Neural progenitor cell (in vitro differentiated cells): Measurements from ENCODE around the gene LINGO1. TPM values are rescaled to one million over a fixed set of nuclear protein-coding genes. Genes with fewer than 3 reads are reported as not detected.

ENCODE experiments used
- DNase-seq: peaks from one replicate; pipeline ENCODE4 v3.0.0-alpha.2; 2016; ENCODE audit warnings: low spot score
- H2AFZ ChIP-seq: fragments of 200-600 bp; sonication (generic); replicated peaks from 2 replicates; pipeline ENCODE4 v1.6.1; 2016; ENCODE audit warnings: antibody characterized with exemption
- H3F3A ChIP-seq: fragments of 200-600 bp; sonication (generic); 2 replicates; pipeline ENCODE4 v1.6.1; 2016; ENCODE audit warnings: antibody characterized with exemption, low read depth
- H3K27ac ChIP-seq: fragments of 200-600 bp; sonication (generic); 2 replicates; pipeline ENCODE4 v1.5.1; 2016; ENCODE audit warnings: mild to moderate bottlenecking
- H3K27me3 ChIP-seq: fragments of 200-600 bp; sonication (generic); 2 replicates; pipeline ENCODE4 v1.6.1; 2016; ENCODE audit warnings: mild to moderate bottlenecking, moderate library complexity
- H3K36me3 ChIP-seq: fragments of 200-600 bp; sonication (generic); 2 replicates; pipeline ENCODE4 v1.5.1; 2016
- H3K4me1 ChIP-seq: fragments of 200-600 bp; sonication (generic); 2 replicates; pipeline ENCODE4 v1.6.1; 2016; ENCODE audit warnings: mixed run types
- H3K4me2 ChIP-seq: fragments of 200-600 bp; sonication (generic); 2 replicates; pipeline ENCODE4 v1.6.1; 2016
- H3K4me3 ChIP-seq: fragments of 200-600 bp; sonication (generic); 2 replicates; pipeline ENCODE4 v1.5.1; 2016
- H3K79me2 ChIP-seq: fragments of 200-600 bp; sonication (generic); 2 replicates; pipeline ENCODE4 v1.6.1; 2016; ENCODE audit warnings: low read depth
- H3K9ac ChIP-seq: fragments of 200-600 bp; sonication (generic); 2 replicates; pipeline ENCODE4 v1.6.1; 2016
- H3K9me3 ChIP-seq: fragments of 200-600 bp; sonication (generic); 2 replicates; pipeline ENCODE4 v1.5.1; 2016; ENCODE audit warnings: low read depth
- H4K20me1 ChIP-seq: fragments of 200-600 bp; sonication (generic); 2 replicates; pipeline ENCODE4 v1.6.1; 2016; ENCODE audit warnings: low read depth
- H3K27ac Mint-ChIP-seq: 3 replicates; pipeline ENCODE4 v1.8.0; 2021; ENCODE audit warnings: mixed read lengths
- H3K27me3 Mint-ChIP-seq: 2 replicates; pipeline ENCODE4 v1.8.0; 2022; ENCODE audit warnings: low read depth, mild to moderate bottlenecking, inconsistent platforms, moderate library complexity, mixed read lengths; ENCODE audit not compliant: insufficient read depth
- H3K36me3 Mint-ChIP-seq: 3 replicates; pipeline ENCODE4 v1.8.0; 2021; ENCODE audit warnings: mixed read lengths
- H3K4me1 Mint-ChIP-seq: 3 replicates; pipeline ENCODE4 v1.8.0; 2021; ENCODE audit warnings: mixed read lengths
- H3K4me3 Mint-ChIP-seq: 3 replicates; pipeline ENCODE4 v1.8.0; 2021; ENCODE audit warnings: mild to moderate bottlenecking, moderate library complexity, mixed read lengths
- H3K9me3 Mint-ChIP-seq: 3 replicates; pipeline ENCODE4 v1.8.0; 2020; ENCODE audit warnings: mixed read lengths
- EZH2 ChIP-seq: fragments of 200-600 bp; sonication (generic); IDR thresholded peaks from 2 replicates; pipeline ENCODE4 v1.6.1; 2017; ENCODE audit warnings: antibody characterized with exemption, mild to moderate bottlenecking, moderate library complexity
- EZH2phosphoT487 ChIP-seq: fragments of 200-600 bp; sonication (generic); IDR thresholded peaks from 2 replicates; pipeline ENCODE4 v1.6.1; 2017; ENCODE audit warnings: antibody characterized with exemption
- total RNA-seq: library from RNA; depleted of rRNA; stranded (reverse); fragments of >200 nt; gene quantifications from 2 replicates; pipeline ENCODE4 v1.2.3, GENCODE V29; 2015; ENCODE audit warnings: low replicate concordance
- TF ChIP-seq, protein P1 (sequence below): fragments of 200-600 bp; sonication (generic); IDR thresholded peaks from 2 replicates; pipeline ENCODE4 v1.5.1; 2017; ENCODE audit warnings: antibody characterized with exemption, mild to moderate bottlenecking

LINGO1 gene
- total RNA-seq, 1 donor from 2014 or later, result 7.9 TPM

DNA sequence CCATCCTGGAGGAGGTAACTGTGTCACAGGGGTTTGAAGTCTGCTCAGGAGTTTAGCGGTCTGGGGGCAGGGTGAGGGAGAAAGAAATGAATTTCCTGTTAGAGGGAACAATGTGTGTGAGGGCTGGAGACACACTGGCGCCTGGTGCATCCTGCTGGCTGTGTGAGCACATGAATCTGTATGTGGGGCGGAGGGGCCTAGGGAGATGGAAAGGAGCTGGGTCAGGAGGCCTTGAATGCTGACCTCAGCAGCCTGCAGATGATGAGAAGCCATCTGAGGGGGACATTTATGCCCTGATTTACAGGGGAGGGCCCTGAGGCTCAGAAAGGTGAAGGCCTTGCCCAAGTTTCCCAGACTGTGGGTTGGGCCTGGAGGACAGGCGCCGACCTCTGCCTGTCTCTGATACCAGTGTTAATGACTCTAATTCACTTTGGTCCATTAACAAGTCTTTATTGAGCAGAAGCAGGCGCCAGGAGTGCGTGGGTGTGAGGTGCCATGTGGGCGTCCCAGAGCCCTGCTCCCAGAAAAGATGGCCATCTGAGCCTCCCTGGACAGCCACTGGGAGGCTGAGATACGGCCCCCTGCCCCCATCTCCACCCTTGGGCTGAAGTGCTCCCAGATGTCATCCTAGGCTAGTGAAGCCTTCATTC is 34.8 kb downstream of the LINGO1 start:
- H3K4me1 ChIP-seq, result peaks cover 16% of the 10 kb centered on the region
- H3K27ac ChIP-seq, result no peak overlapping the region
- H4K20me1 ChIP-seq, result no peaks in the 10 kb centered on the region
- no peaks in the 10 kb centered on the region for H3K79me2 ChIP-seq
- DNase-seq, result no peak
- H3K4me3 Mint-ChIP-seq, result no peak overlapping the region
- H3K27ac Mint-ChIP-seq, result peak overlapping the region; percentile 77
- no peak for TF ChIP-seq EZH2phosphoT487
- TF ChIP-seq, protein P1, sequence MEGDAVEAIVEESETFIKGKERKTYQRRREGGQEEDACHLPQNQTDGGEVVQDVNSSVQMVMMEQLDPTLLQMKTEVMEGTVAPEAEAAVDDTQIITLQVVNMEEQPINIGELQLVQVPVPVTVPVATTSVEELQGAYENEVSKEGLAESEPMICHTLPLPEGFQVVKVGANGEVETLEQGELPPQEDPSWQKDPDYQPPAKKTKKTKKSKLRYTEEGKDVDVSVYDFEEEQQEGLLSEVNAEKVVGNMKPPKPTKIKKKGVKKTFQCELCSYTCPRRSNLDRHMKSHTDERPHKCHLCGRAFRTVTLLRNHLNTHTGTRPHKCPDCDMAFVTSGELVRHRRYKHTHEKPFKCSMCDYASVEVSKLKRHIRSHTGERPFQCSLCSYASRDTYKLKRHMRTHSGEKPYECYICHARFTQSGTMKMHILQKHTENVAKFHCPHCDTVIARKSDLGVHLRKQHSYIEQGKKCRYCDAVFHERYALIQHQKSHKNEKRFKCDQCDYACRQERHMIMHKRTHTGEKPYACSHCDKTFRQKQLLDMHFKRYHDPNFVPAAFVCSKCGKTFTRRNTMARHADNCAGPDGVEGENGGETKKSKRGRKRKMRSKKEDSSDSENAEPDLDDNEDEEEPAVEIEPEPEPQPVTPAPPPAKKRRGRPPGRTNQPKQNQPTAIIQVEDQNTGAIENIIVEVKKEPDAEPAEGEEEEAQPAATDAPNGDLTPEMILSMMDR, result no peak
- TF ChIP-seq EZH2, result no peak
- H3K27me3 Mint-ChIP-seq, result peaks cover 10% of the 10 kb centered on the region
- H3K9me3 ChIP-seq, result no peaks in the 10 kb centered on the region
- no peaks in the 10 kb centered on the region for H3K36me3 Mint-ChIP-seq
- no peaks in the 10 kb centered on the region for H3K27me3 ChIP-seq
- no peak overlapping the region for H3K4me2 ChIP-seq
- H3K4me1 Mint-ChIP-seq, result peaks cover 43% of the 10 kb centered on the region
- no peaks in the 10 kb centered on the region for H3K36me3 ChIP-seq
- H3F3A ChIP-seq, result peaks cover 9% of the 10 kb centered on the region
- no peaks in the 10 kb centered on the region for H3K9me3 Mint-ChIP-seq
- no peak overlapping the region for H2AFZ ChIP-seq
- H3K9ac ChIP-seq, result no peak overlapping the region
- H3K4me3 ChIP-seq, result no peak overlapping the region

DNA sequence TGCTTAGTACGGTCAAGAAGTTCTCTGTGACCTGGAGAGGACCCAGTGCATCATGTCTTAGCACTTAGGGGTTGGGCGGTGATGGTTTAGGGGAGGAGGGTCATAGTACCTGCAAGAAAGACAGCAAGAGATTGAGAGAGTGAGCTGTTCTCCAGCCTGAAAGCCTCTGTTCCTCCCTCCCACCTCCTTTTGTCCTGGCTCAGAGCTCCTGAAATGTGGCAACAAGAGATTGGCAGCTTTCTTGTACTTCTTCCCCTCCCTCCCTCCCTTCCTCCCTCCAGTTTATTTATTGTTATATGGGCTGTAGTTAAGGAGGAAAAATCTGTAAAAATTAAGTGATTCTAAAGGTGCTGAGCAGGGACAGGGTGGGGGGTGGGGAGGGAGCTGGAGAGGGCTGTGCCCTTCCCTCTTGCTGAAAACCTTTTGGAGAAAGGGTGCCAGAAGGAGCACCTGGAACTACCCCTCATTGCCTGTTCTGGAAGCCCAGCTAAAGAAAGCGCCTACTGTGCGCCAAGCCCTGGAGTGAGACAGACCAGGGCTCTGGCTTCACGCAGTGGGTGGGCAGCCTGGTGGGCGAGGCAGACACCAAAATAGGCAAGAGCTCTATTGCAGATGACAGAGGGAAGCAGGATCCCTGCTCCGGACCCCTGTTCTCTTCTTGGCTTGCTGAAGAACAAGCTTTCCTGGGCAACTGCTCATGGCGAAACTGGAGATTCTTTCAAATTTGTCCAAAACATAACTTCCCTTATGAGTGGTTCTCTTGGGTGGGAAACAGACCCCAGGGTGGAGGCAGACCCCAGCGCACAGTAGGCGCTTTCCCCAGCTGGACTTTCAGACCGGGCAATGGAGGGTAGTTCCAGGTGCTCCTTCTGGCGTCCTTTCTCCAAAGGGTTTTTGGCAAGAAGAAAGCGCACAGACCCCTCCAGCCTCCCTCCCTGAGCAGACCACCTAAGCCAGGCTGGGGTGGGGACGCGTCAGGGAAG is 35.6 kb downstream of the LINGO1 start:
- H4K20me1 ChIP-seq, result no peaks in the 10 kb centered on the region
- peak overlapping the region; percentile 53 for H3K4me3 Mint-ChIP-seq
- no peak overlapping the region for H3K9ac ChIP-seq
- peaks cover 47% of the 10 kb centered on the region for H3K4me1 Mint-ChIP-seq
- no peaks in the 10 kb centered on the region for H3K36me3 ChIP-seq
- peak; percentile 61 for DNase-seq
- peak overlapping the region; percentile 14 for H3K27ac ChIP-seq
- peaks cover 8% of the 10 kb centered on the region for H3K27me3 Mint-ChIP-seq
- H3K36me3 Mint-ChIP-seq, result no peaks in the 10 kb centered on the region
- peak overlapping the region; percentile 22 for H2AFZ ChIP-seq
- no peaks in the 10 kb centered on the region for H3K27me3 ChIP-seq
- TF ChIP-seq EZH2phosphoT487, result no peak
- no peak for TF ChIP-seq EZH2
- TF ChIP-seq, protein P1, result no peak
- H3K9me3 ChIP-seq, result no peaks in the 10 kb centered on the region
- no peak overlapping the region for H3K4me2 ChIP-seq
- peaks cover 13% of the 10 kb centered on the region for H3F3A ChIP-seq
- H3K9me3 Mint-ChIP-seq, result no peaks in the 10 kb centered on the region
- H3K79me2 ChIP-seq, result no peaks in the 10 kb centered on the region
- H3K4me1 ChIP-seq, result peaks cover 18% of the 10 kb centered on the region
- H3K27ac Mint-ChIP-seq, result peak overlapping the region; percentile 91
- H3K4me3 ChIP-seq, result no peak overlapping the region

DNA sequence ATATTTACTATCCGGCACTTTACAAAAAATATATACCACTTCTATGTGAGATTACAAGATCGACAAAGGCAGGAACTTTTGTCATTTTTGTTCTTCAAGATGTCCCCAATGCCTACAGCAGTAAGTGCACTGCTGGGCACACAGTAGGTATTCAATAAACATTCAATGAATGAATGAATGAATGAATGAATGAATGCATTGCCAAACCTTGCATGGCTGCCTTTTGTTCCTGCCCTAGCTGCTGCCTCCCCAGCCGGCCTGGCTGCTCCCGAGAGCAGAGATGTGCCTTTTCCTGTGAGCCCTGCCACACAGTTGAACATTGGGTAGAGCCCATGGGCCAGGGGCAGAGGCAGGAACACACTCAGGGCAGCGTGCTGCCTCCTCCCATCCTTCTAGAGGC is 37.5 kb downstream of the LINGO1 start:
- no peak overlapping the region for H3K4me3 Mint-ChIP-seq
- Histone ChIP-seq H3K4me1 (peaks cover 20% of the 10 kb centered on the region), H4K20me1 (no peaks in the 10 kb centered on the region), H3K27me3 (no peaks in the 10 kb centered on the region), H3K79me2 (no peaks in the 10 kb centered on the region), H2AFZ (no peak overlapping the region), H3K4me3 (no peak overlapping the region), H3K27ac (no peak overlapping the region), H3K9me3 (no peaks in the 10 kb centered on the region), H3K4me2 (no peak overlapping the region), H3F3A (peaks cover 14% of the 10 kb centered on the region), H3K36me3 (no peaks in the 10 kb centered on the region), H3K9ac (no peak overlapping the region)
- peaks cover 11% of the 10 kb centered on the region for H3K27me3 Mint-ChIP-seq
- DNase-seq, result no peak
- no peaks in the 10 kb centered on the region for H3K36me3 Mint-ChIP-seq
- no peak overlapping the region for H3K27ac Mint-ChIP-seq
- peaks cover 42% of the 10 kb centered on the region for H3K4me1 Mint-ChIP-seq
- no peaks in the 10 kb centered on the region for H3K9me3 Mint-ChIP-seq
- no peak for TF ChIP-seq EZH2phosphoT487
- TF ChIP-seq EZH2, result no peak
- TF ChIP-seq, protein P1, result no peak
